CMK (cell line): ENCODE data around the gene DYNLT1.
"Not testable (repeated sequence)": the region's sequence is repeated elsewhere in the genome, so short reads cannot be mapped to it uniquely, and the experiment has no call there.

ENCODE experiments used
- DNase-seq: peaks from one replicate; pipeline ENCODE4 v3.0.0-alpha.2; 2010; ENCODE audit warnings: low read depth

Gene DYNLT1

DNA sequence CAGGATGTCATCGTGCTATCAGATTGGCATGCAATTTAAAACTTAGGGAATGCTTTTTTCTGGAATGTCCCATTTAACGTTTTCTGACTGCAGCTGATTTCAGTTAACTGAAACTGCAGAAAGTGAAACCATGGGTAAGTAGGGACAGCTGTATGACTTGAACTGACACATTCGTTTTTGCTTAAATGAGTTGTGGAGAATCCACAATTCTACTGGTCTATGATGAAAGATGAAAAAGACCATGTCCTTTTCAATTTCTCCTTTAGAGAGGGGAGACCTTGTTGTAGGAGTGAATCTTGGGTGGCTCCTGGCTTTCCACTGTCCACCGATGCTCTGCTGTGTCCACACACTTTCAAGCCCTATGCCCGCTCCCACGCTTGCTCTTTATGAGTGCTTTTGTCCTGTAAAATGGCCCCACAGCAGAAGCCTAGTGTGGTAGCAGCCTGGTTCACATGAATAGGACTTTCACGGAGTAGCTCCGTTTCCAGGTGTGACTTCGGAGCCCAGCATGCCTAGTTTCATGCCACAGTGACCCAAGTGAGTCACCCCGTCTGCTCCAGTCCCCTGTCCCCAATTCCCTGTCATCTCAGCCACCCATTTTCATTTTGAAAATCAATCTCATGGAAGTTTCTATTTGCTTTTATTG is 21.9 kb downstream of the DYNLT1 start:
- no peak for DNase-seq

DNA sequence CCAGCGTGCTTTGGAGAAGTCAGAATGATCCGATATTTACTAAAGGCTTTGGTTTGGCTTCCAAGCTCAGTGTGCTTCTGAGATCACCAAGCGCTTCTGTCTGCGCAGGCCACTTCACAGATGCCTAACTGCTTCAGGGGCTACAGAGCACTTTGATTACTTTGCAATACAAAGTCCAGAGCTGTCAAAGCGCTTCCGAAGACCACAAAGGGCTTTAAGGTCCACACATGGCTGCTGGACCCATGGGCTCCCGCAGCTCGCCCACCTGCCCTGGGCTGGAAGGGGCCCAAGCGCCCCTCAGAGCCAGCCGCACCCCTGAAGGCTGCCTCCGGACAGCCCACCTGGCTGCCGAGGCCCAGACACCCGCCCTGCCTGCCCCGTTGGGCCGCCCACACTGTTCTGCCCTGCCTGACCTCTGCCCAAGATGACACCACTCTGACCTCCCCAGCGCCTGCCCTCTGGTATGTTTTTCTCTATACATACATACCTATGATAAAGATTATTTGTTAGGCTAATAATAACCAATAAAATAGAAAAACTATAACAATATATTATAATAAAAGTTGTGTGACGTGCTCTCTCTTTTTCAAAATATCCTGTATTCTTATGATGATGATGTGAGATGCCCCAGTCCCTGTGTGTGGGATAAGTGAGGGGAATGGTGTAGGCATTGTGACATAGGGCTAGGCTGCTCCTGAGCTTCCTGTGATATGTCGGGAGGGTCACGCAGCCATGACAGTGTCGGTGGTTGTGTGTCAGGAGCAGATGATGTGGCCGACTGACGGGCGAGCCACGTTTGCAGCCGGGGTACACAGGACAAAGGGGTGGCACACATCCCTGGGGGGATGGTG is 22.6 kb downstream of the DYNLT1 start:
- no peak for DNase-seq

DNA sequence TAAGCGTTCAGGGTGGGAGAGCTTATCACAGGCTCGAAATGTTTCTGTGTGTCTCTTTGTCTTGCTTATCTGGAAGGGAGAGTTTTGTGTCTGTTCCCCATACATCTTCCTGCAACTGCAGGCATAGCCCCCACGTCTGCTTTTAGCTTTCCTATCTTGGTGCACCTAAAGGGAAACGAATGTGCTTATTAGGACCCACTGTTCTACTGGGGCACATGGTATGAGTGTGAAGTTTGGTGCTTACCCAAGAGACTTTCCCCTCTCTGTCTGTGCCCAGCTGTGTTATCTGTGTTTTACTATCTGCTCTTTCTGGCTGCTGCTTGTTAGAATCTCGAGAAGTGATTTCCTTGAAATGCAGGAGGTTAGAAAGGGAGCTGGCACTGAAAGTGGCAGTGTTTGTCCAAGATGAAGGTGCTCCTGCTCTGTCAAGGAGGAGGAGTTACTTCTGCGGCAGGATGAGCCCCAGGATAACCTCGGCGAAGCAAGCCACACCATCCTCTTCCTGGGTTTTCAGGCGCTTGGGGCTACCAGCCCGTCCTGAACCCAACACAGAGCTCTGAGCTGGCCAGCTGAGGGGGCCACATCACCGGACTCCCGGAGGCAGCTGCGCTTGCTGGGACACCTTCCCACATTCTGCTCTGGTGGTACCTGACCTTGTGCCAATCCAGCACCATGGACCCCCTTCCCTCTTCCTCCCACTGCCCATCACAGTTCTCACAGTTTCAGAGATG is 23.4 kb downstream of the DYNLT1 start:
- DNase-seq, result no peak

DNA sequence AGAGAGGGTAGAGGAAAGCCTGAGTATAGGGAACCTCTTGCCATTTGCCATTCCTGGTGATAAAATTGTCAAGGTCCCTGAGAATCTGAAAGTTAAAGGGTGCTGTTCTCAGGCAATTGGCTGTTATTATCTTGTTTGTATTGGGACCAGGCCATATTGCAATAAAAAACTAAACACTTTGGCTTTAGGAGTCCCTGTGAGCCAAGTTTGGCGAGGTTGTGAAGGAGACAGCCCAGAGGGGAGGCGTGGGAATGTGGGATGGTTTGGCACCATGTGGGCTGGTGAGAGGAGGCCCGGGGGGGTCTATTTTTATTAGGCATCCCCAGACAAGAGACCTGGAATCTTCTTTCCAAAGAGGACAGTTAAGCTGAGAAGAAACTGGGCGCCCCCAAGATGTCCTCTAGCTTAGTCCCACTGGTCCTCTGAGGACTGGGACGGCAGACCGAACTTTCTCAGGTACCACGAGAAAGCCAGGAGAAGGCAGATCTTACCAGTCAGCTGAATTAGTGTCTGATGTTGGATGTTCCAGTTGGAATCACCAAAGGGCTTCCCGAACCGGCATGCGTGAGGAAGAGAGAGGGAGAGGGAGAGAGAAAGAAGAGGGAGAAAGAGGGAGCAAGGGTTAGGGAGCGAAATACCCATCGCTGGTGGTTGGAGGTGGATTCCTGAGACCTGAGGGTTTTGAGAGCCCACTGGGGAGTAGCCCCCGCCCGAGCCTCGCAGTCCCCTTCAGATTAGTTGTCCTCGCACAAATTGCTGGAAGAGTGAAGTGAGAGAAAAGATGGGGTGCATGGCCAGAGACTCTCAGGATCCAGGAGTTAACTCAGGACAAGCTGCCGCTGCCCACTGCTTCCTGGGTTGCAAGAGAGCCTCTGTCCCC is 24.4 kb downstream of the DYNLT1 start:
- DNase-seq, result no peak

DNA sequence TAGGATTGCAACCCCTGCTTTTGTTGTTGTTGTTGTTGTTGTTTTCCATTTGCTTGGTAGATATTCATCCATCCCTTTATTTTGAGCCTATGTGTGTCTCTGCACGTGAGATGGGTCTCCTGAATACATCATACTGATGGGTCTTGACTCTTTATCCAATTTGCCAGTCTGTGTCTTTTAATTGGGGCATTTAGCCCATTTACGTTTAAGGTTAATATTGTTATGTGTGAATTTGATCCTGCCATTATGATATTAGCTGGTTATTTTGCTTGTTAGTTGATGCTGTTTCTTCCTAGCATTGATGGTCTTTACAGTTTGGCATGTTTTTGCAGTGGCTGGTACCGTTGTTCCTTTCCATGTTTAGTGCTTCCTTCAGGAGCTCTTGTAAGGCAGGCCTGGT is 26.3 kb downstream of the DYNLT1 start:
- DNase-seq, result not testable (repeated sequence)

DNA sequence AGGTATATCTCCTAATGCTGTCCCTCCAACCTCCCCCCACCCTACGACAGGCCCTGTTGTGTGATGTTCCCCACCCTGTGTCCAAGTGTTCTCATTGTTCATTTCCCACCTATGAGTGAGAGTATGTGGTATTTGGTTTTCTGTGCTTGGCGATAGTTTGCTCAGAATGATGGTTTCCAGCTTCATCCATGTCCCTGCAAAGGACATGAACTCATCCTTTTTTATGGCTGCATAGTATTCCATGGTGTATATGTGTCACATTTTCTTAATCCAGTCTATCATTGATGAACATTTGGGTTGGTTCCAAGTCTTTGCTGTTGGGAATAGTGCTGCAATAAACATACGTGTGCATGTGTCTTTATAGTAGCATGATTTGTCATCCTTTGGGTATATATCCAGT is 29.9 kb downstream of the DYNLT1 start:
- not testable (repeated sequence) for DNase-seq

DNA sequence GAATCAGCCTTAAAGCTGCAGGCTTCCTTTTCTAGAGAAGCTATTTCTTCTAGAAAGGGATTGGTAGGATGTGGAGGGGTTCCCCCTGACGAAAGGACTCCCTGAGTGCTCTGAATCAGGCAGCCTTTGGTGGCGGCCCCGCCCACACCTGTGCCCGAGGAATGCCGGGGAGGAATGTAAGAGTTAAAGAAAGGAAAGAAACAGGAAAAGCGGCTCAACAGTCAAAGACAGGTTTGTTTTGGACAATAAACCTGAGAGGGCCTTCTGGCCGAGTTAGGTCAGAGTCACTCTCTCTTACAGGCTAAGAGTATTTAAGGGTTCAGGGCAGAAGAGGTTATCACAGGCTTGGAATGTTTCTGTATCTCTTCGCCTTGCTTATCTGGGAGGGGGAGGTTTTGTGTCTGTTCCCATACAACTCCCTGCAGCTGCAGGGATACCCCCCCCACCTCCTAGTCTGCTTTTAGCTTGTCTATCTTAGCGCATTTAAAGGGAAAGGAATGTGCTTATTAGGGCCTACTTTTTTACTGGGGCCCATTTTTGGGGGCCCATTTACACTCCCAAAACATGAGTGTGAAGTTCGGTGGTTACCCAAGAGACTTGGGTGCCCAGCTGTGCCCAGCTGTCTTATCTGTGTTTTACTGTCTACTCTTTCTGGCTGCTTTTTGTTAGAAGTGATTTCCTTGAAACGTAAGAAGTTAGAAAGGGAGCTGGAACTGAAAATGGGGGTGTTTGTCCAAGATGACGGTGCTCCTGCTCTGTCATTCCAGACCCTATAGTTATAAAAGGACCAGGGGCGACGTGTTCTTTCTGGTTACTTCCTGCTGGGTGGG is 32.8 kb downstream of the DYNLT1 start:
- no peak for DNase-seq

DNA sequence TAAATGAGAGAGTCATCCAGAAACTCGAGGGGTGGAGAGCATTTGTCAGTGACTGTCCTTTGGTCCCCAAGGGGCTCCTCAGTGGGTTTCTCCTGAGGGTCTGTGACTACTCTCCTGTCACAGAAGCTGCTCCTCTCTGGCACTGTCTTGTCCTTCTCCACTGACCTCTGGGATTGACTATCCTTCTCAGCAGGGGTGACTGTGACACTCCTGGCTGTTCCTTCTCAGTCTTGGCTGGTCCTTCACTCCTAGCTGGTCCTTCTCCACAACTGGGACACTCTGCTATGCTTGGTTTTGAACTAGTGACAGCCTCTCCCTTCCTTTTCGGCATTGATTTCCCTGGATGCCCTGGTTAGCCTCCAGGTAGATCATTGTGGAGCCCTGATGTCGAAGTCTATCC is 33.5 kb downstream of the DYNLT1 start:
- DNase-seq, result no peak

DNA sequence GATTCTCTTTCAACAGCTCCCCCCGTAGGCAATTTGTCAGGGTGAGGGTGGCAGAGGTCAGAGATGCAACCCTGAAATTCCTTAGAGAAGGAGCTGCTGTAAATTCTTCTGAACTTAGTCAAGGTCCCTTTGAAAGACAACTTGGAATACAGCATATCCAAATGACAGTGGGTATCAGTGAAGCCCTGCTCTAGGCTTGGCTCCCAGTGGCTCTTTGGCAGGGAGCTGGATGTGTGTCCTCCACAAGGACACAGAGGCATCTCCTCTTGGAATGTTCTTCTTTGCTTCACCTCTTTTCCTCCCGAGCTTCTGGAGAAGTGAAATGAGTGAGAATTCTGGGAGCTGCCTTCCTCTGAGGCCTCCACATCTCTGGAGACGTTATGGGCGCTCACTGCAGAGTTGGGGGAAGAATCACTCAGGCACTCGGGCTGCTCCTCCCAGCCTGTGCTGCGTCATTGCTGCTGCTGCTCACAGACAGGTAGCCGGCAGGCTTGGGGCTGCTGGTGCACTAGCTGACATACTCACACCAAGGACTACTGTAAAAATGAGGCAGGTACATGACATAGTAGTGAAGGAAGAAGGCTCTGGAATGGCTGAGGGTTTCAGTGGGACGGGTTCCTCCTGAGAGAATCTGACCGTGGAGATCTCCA is 34.1 kb downstream of the DYNLT1 start:
- DNase-seq, result no peak

DNA sequence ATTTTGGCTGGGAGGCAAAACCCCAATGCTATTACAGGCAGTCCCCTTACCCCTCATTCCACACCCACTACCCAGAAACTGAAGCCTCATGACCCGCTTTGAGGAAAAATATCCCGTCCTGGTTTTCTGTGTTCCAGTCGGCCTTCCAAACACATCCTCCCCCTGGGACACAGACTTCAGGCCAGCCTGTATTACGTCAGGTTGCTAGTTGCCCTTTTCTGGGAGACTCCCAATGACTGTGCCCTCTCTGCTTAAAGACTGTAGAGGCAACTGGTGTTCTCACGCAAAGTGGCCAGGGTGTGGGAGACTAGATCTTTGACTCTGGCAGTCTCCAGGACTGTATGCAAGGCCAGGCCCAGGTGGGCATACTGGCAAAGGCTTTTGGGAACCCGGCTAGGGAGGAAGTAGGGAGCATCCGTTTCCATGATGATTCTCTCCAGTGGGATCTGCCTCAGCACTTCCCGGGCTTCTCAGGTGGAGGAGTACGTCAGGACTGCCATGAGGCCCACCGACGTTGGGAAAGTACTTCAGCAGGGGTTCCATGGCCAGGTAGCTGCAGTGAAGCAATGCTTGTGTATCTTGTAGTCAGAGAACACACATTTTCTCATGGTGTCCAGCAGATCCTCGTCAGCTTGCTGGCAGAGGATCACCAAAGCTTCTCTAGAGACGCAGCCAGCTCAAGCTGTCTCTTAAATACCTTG is 34.9 kb downstream of the DYNLT1 start:
- no peak for DNase-seq

DNA sequence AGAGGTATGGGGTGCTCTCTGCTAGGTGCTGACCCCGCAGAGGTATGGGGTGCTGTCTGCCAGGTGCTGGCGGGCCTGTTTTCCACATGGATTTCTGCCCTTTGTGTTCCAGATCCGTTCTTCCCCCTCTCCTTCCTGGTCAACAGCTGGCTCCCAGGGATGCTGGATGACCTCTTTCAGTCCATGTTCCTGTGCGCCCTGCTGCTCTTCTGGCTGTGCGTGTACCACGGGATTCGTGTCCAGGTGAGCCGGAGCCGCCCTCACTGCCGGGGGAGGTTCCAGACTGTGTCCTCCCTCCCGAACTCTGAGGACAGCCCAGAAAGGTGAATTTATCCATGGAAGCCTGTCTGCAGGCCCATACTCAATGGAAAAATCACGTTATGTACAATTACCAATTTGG is 36.3 kb downstream of the DYNLT1 start:
- DNase-seq, result no peak

DNA sequence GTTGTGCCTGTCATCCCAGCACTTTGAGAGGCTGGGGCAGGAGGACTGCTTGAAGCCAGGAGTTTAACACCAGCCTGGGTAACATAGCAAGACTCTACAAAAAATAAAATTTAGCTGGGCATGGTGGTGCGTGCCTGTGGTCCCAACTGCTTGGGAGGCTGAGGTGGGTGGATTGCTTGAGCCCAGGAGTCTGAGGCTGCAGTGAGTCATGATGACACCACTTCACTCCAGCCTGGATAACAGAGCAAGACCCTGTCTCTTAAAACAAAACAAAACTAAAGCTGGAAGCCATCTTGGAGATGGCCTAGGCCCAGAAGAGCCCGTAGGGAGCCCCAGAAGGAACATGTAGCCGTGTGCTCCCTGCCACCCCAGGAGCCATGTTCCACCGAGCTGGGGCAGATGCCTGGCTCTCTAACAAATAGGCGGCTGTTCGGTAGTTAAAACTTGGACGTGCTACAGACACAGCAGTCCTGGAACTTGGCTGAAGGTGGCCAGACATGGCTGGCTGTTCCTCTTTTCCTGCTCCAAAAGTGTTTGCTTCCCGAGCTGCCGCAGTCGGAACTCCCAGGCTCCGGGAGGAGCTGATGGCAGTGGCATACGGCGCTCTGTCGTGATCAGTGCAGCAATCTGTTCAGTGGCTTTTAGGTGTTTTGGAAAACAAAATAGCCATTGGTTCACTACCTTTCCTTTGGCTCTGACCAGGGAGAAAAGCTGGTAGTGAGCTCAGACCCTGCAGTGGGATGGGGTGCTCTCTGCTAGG is 37.0 kb downstream of the DYNLT1 start:
- DNase-seq, result no peak

DNA sequence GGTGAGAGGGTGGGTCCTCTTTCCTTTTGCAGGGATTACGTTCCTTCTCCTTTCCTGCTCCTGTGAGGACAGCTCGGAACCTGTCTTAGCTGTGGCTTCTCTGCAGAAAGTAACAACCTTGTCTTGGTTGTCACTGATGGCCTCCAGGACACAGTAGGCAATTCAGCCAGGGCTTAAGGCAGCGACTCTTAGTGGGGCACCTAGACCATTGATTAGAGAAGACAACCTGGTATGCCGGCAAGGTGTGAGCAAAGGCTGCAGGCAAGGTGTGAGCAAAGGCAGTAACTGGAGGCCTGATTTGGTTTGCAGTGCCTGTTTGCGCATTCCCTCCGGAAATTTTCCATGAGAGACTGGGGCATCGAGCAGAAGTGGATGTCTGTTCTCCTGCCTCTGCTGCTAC is 37.6 kb downstream of the DYNLT1 start:
- no peak for DNase-seq

DNA sequence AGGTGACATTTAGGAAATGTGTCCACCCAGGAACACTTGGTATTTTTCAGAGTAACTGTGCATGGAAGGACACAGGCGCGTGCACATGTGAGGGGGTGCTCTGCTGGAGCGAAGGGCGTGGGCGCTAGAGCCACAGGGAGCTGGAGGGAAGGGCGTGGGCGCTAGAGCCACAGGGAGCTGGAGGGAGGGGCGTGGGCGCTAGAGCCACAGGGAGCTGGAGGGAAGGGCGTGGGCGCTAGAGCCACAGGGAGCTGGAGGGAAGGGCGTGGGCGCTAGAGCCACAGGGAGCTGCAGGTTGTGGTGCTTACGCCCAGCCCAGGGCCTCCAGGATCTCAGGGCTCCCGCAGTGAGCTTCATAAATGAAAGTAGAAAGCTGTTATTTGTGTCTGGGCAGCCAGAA is 38.5 kb downstream of the DYNLT1 start:
- DNase-seq, result not testable (repeated sequence)

DNA sequence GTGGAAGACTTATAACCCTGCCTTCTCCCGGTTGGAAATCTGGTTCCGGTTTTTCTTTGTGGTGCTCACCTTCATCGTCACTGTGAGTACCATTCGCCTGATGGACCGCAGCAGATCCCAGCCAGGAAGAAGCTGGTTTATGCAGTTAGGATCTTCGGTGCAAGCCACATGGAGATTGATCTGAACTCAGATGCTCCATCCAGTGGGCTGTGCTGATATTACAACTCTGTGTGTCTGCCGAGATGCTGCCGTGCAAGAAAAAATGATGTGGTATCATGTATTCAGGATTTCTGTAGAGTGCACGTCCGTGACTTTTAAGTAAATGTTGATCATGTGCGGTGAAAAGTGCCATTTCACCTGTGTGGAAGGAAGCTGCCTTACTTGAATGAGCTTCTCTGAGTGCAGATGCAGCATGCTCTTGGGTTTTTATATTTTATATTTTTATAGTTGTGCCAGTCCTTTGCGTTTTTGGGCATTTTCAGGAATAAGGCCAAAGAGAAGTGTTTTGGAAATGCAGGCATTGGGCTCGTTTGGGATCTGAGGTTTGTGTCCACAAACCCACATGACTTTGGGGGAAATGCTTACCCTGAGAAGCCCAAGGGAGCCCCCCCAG is 39.2 kb downstream of the DYNLT1 start:
- DNase-seq, result peak; percentile 55

DNA sequence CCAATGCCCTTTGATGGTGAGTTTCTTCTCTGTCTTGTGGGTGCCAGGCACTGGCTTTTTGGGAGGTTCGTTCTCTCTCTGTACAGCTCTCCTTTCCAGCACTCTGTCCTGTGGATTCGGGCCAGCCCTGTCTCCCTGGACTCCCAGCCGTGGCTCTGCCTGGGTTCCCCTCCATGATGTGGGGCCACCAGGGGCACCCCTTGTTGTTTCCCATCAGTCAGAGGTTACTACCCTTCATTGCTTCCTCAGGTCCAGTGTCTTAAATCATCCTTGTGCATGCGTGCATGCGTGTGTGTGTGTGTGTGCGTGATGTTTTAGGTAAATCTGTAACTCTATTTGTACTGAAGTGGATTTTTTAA is 40.5 kb downstream of the DYNLT1 start:
- no peak for DNase-seq

DNA sequence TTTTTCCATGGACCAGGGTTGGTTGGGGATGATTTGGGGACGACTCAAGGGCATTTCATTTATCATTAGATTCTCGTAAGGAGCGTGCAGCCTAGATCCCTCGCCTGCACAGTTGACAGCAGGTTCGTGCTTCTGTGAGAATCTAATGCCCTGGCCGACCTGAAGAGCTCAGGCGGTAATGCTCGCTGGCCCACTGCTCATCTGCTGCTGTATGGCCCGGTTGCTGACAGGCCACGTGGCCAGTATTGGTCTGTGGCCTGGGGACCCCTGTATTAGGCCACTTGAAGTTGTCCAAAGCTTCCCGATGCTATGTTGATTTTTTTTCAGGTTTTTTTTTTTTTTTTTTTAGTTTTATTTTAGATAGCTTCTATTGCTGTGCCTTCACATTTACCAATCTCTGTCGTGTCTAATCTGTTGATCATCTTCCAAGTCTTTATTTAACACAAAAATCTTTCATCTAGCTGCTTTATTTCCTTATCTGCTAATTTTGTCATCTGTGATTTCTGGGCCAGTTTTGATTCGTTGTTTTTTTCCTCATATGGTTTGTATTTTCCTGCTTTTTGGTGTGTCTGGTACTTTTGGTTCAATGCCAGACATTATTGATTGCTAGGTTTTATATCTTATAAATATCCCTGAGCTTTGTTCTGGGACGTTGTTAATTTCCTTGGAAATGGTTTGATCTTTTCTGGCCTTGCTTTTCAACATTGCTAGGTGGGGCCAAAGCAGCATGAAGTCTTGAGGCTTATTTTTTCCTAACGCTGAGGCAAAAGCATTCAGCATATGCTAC is 41.1 kb downstream of the DYNLT1 start:
- no peak for DNase-seq

DNA sequence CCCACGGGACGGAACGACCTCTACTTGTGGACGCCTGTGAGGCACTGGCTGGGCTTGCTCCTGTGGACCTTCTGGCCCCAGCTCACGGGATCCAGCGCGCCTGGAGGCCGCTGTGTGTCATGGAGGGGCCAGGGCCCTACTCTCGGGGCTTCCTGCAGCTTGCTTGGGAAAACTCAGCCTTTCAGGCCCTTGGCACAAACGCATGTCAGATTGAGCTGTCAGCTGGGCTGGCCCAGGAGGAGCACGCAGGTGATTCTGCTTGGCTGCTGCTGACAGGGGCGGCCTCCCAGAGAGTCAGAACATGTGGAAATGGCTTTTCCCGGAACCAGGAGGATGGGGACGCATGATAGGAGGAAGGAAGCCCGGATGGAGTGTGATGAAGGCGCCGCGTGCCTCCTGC is 44.9 kb downstream of the DYNLT1 start:
- DNase-seq, result no peak
